22Rv1 (cell line): Measurements from ENCODE around the gene LRRC57.

Experiments
- ZFX ChIP-seq: fragments of 450-650 bp; IDR thresholded peaks from 2 replicates; pipeline ENCODE4 v1.6.1; 2017; ENCODE audit warnings: antibody characterized with exemption, borderline replicate concordance
- TF ChIP-seq, protein P1 (sequence below): fragments of 450-650 bp; IDR thresholded peaks from 2 replicates; pipeline ENCODE4 v1.5.1; 2017; ENCODE audit warnings: mild to moderate bottlenecking

GRCh38 chr15:42553554-42553953 lies 5.0 kb upstream of the LRRC57 start:
- TF ChIP-seq, protein P1, sequence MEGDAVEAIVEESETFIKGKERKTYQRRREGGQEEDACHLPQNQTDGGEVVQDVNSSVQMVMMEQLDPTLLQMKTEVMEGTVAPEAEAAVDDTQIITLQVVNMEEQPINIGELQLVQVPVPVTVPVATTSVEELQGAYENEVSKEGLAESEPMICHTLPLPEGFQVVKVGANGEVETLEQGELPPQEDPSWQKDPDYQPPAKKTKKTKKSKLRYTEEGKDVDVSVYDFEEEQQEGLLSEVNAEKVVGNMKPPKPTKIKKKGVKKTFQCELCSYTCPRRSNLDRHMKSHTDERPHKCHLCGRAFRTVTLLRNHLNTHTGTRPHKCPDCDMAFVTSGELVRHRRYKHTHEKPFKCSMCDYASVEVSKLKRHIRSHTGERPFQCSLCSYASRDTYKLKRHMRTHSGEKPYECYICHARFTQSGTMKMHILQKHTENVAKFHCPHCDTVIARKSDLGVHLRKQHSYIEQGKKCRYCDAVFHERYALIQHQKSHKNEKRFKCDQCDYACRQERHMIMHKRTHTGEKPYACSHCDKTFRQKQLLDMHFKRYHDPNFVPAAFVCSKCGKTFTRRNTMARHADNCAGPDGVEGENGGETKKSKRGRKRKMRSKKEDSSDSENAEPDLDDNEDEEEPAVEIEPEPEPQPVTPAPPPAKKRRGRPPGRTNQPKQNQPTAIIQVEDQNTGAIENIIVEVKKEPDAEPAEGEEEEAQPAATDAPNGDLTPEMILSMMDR, result no peak
- no peak for TF ChIP-seq ZFX
